ENCODE results near the gene SF1. TPM values are rescaled to one million over a fixed set of nuclear protein-coding genes. Genes with fewer than 3 reads are reported as not detected.

Gene SF1
- total and polyA plus RNA-seq, 2 of the 4 experiments (the other 2 are of a cell fraction) = 56.8 to 88.0 TPM

DNA sequence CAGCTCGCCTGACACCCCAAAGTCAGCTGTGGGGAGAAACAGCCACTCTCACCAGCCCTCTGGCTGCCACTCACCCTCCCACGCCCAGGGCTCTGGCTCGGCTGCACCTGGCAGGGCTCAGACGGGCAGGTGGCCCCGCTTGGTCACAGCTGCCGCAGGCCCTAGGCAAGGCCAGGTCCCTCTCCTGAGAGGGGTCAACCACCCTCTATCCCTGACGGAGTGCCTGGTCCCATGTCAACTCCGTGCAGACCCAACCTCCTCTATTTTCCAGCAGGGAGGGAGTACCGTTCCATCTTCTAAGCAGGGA lies 22.8 kb upstream of the SF1 start:
- Histone ChIP-seq H3K14ac (replicated peaks; ENCODE audit: low read depth, low read length) (no peak overlapping the region), H3K27ac (ENCODE audit: insufficient read depth, low read length) (no peak overlapping the region), H4K91ac (ENCODE audit: insufficient read depth, low read depth, low read length) (no peak overlapping the region), H3K9me3 (ENCODE audit: control insufficient read depth, insufficient read depth, low read length) (no peaks in the 10 kb centered on the region), H3K4me3 (ENCODE audit: insufficient read depth, low read depth, low read length) (no peak overlapping the region), H3K79me1 (ENCODE audit: low read depth in 1 of 2, low read length in 2 of 2) (peaks cover 4 to 18% of the 10 kb centered on the region in 2 experiments; a peak in 3 of 4 replicates), H3K4me1 (ENCODE audit: control insufficient read depth, insufficient read depth, low read length) (peaks cover 10% of the 10 kb centered on the region), H3K18ac (ENCODE audit: low read depth, low read length) (no peak overlapping the region), H4K20me1 (ENCODE audit: insufficient read depth, low read length) (no peaks in the 10 kb centered on the region), H2AK9ac (replicated peaks; ENCODE audit: low read depth, low read length, poor library complexity) (peak overlapping the region; percentile 76), H2BK15ac (ENCODE audit: low read depth, low read length) (no peak overlapping the region), H3K4me2 (ENCODE audit: low read depth, low read length) (no peak overlapping the region), H2BK120ac (ENCODE audit: low read depth, low read length) (no peak overlapping the region), H2BK20ac (ENCODE audit: low read depth, low read length) (no peak overlapping the region), H3K27me3 (ENCODE audit: control insufficient read depth, insufficient read depth, low read length) (no peaks in the 10 kb centered on the region), H4K5ac (ENCODE audit: low read depth, low read length) (no peak overlapping the region), H2BK5ac (ENCODE audit: low read depth, low read length, poor library complexity, severe bottlenecking) (no peak overlapping the region), H2AK5ac (ENCODE audit: low read depth, low read length) (no peak overlapping the region), H3K23ac (ENCODE audit: low read depth, low read length) (no peak overlapping the region), H3K9ac (ENCODE audit: low read depth, low read length) (no peak overlapping the region), H3K36me3 (ENCODE audit: control insufficient read depth, insufficient read depth, low read length) (peaks cover 36% of the 10 kb centered on the region), H3K9me1 (ENCODE audit: insufficient read depth, low read length) (peaks cover 7% of the 10 kb centered on the region), H4K8ac (ENCODE audit: low read depth in 2 of 2, low read length in 2 of 2) (no peak overlapping the region), H3K4ac (ENCODE audit: low read depth, low read length) (no peak overlapping the region), H2AFZ (replicated peaks; ENCODE audit: low read length, poor library complexity) (no peak overlapping the region), H3K56ac (ENCODE audit: extremely low read depth, insufficient read depth, low read length) (no peak overlapping the region)
- TF ChIP-seq RCOR1 (IDR thresholded peaks at IDR 0.05; ENCODE audit: insufficient replicate concordance, low read length) (no peak), FOS (IDR thresholded peaks at IDR 0.05; ENCODE audit: low read depth, low read length) (no peak), POLR2A (IDR thresholded peaks at IDR 0.05; ENCODE audit: low read depth, low read length) (no peak), RFX5 (IDR thresholded peaks at IDR 0.05; ENCODE audit: low read depth, low read length) (no peak), BHLHE40 (IDR thresholded peaks at IDR 0.05; ENCODE audit: low read depth, low read length) (no peak), CHD1 (IDR thresholded peaks at IDR 0.05; ENCODE audit: low read depth, low read length) (no peak), MAZ (IDR thresholded peaks at IDR 0.05; ENCODE audit: borderline replicate concordance, low read depth, low read length) (no peak), MAFK (IDR thresholded peaks at IDR 0.05; ENCODE audit: low read depth, low read length) (no peak), NFE2L2 (IDR thresholded peaks at IDR 0.05; ENCODE audit: low read depth, low read length) (no peak), CEBPB (IDR thresholded peaks at IDR 0.05; ENCODE audit: low read depth, low read length) (no peak), SMC3 (IDR thresholded peaks at IDR 0.05; ENCODE audit: low read depth, low read length) (no peak), RAD21 (IDR thresholded peaks at IDR 0.05; ENCODE audit: low read length) (no peak), MXI1 (IDR thresholded peaks at IDR 0.05; ENCODE audit: borderline replicate concordance, low read depth, low read length) (no peak)
- TF ChIP-seq, protein P1, sequence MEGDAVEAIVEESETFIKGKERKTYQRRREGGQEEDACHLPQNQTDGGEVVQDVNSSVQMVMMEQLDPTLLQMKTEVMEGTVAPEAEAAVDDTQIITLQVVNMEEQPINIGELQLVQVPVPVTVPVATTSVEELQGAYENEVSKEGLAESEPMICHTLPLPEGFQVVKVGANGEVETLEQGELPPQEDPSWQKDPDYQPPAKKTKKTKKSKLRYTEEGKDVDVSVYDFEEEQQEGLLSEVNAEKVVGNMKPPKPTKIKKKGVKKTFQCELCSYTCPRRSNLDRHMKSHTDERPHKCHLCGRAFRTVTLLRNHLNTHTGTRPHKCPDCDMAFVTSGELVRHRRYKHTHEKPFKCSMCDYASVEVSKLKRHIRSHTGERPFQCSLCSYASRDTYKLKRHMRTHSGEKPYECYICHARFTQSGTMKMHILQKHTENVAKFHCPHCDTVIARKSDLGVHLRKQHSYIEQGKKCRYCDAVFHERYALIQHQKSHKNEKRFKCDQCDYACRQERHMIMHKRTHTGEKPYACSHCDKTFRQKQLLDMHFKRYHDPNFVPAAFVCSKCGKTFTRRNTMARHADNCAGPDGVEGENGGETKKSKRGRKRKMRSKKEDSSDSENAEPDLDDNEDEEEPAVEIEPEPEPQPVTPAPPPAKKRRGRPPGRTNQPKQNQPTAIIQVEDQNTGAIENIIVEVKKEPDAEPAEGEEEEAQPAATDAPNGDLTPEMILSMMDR (conservative IDR thresholded peaks at IDR 0.05; ENCODE audit: low read depth, low read length) = no peak
- TF ChIP-seq, protein P2, sequence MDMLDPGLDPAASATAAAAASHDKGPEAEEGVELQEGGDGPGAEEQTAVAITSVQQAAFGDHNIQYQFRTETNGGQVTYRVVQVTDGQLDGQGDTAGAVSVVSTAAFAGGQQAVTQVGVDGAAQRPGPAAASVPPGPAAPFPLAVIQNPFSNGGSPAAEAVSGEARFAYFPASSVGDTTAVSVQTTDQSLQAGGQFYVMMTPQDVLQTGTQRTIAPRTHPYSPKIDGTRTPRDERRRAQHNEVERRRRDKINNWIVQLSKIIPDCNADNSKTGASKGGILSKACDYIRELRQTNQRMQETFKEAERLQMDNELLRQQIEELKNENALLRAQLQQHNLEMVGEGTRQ (IDR thresholded peaks at IDR 0.05; ENCODE audit: low read depth, low read length) = no peak
- TF ChIP-seq, protein P3, sequence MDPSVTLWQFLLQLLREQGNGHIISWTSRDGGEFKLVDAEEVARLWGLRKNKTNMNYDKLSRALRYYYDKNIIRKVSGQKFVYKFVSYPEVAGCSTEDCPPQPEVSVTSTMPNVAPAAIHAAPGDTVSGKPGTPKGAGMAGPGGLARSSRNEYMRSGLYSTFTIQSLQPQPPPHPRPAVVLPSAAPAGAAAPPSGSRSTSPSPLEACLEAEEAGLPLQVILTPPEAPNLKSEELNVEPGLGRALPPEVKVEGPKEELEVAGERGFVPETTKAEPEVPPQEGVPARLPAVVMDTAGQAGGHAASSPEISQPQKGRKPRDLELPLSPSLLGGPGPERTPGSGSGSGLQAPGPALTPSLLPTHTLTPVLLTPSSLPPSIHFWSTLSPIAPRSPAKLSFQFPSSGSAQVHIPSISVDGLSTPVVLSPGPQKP (IDR thresholded peaks at IDR 0.05; ENCODE audit: borderline replicate concordance, low read depth, low read length) = no peak
- ChIA-PET CTCF (no interaction called here), POLR2A (ENCODE audit: unreplicated experiment) (no interaction called here)
- BruUV-seq (replicated peaks) = no TSS peak
- dilution Hi-C loops (cut with HindIII; ENCODE audit: low sequenced_read_pairs, unreplicated experiment) = no loop called here
- intact Hi-C loops (cut with micrococcal nuclease) = no loop called here
- DNase-seq (no peak), ATAC-seq (ENCODE audit: low read depth) (no peak)
- in situ Hi-C loops (cut with MboI; ENCODE audit: low sequenced_read_pairs) = no loop called here
- no CpG with 5 or more reads among the region's 9 CpGs for WGBS, 2 experiments (ENCODE audit: extremely low coverage in 2 of 2, insufficient read length in 1 of 2)
